Endothelial cell of umbilical vein (primary cell): ENCODE data around the gene SERPINB7. TPM values are rescaled to one million over a fixed set of nuclear protein-coding genes. Genes with fewer than 3 reads are reported as not detected.

Experiments
- BruUV-seq: library from RNA; stranded (reverse); fragments of 400-500 nt; replicated peaks from 2 replicates; lab custom pipeline; 2021; lab: Mats Ljungman, UMichigan
- CTCF ChIA-PET: fragments of 300-600, 350-600 bp; sonication (Branson Sonifier 250); formaldehyde crosslinking; loops from one replicate; lab custom pipeline; 2021; ENCODE audit warnings: antibody characterized with exemption, inconsistent platforms; lab: Charles Lee
- POLR2A ChIA-PET: fragments of 300-600, 350-600 bp; sonication (Branson Sonifier 250); formaldehyde crosslinking; loops from one replicate; lab custom pipeline; 2021; ENCODE audit warnings: antibody characterized with exemption, inconsistent platforms; lab: Charles Lee
- DNase-seq: peaks from one replicate; pipeline ENCODE4 v3.0.0-alpha.2; 2011; ENCODE audit warnings: low read depth, low spot score
- FAIRE-seq: peaks from 2 replicates; lab custom pipeline; 2011; peaks lifted over from hg19 to GRCh38; lab: Jason Lieb, UNC
- H2AFZ ChIP-seq: 2 replicates; pipeline ENCODE4 v1.6.0; 2012; ENCODE audit warnings: low read depth, low read length, control low read depth, inconsistent platforms
- H3K27ac ChIP-seq: 2 replicates; pipeline ENCODE4 v1.5.1; 2011; ENCODE audit warnings: low read depth, mild to moderate bottlenecking, control low read depth, low read length, moderate library complexity; ENCODE audit not compliant: insufficient read depth
- H3K27me3 ChIP-seq, 2 experiments: 2 replicates each; pipeline versions ENCODE4 v1.6.0 to v1.6.1; 2011; ENCODE audit warnings: low read length in 2 of 2, mixed read lengths in 1 of 2; ENCODE audit not compliant: control insufficient read depth in 2 of 2, insufficient read depth in 2 of 2
- H3K36me3 ChIP-seq, 2 experiments: 2 replicates in 1 of 2; 3 replicates in 1 of 2; pipeline ENCODE4 v1.5.1; 2011; ENCODE audit warnings: low read length in 2 of 2, mild to moderate bottlenecking in 1 of 2, moderate library complexity in 1 of 2; ENCODE audit not compliant: control insufficient read depth in 2 of 2, insufficient read depth in 2 of 2; ENCODE audit errors: extremely low read depth in 1 of 2
- H3K4me1 ChIP-seq: 3 replicates; pipeline ENCODE4 v1.5.1; 2011; ENCODE audit warnings: mild to moderate bottlenecking, low read length; ENCODE audit not compliant: control insufficient read depth, insufficient read depth; ENCODE audit errors: extremely low read depth
- H3K4me2 ChIP-seq: 2 replicates; pipeline ENCODE4 v1.6.1; 2011; ENCODE audit warnings: low read length, control low read depth, mixed read lengths; ENCODE audit not compliant: insufficient read depth
- H3K4me3 ChIP-seq, 3 experiments: fragments of 200-600 bp in 1 of 3; sonication (generic), shearing (Covaris generic) in 1 of 3; replicated peaks in 1 of 3; 2 replicates each; pipeline ENCODE4 v1.5.1; 2011 to 2016; ENCODE audit warnings: control low read depth in 3 of 3, low read length in 3 of 3, mild to moderate bottlenecking in 2 of 3, inconsistent platforms in 1 of 3, low read depth in 1 of 3, moderate library complexity in 1 of 3; ENCODE audit not compliant: insufficient read depth in 1 of 3
- H3K79me2 ChIP-seq: 2 replicates; pipeline ENCODE4 v1.6.0; 2012; ENCODE audit warnings: low read length, inconsistent platforms; ENCODE audit not compliant: control insufficient read depth, insufficient read depth
- H3K9ac ChIP-seq: replicated peaks from 2 replicates; pipeline ENCODE3; 2011; ENCODE audit warnings: low read length, control low read depth; ENCODE audit not compliant: insufficient read depth; ENCODE audit errors: extremely low read depth
- H3K9me1 ChIP-seq: replicated peaks from 3 replicates; pipeline ENCODE4 v1.6.0; 2011; ENCODE audit warnings: mild to moderate bottlenecking, low read length; ENCODE audit not compliant: control insufficient read depth, insufficient read depth; ENCODE audit errors: extremely low read depth
- H3K9me3 ChIP-seq: replicated peaks from 2 replicates; pipeline ENCODE4 v1.5.1; 2012; ENCODE audit warnings: low read length, inconsistent platforms; ENCODE audit not compliant: control insufficient read depth, insufficient read depth
- H4K20me1 ChIP-seq: replicated peaks from 2 replicates; pipeline ENCODE3; 2011; ENCODE audit warnings: mild to moderate bottlenecking, low read length; ENCODE audit not compliant: control insufficient read depth, insufficient read depth; ENCODE audit errors: extremely low read depth
- CTCF ChIP-seq, 2 donors: IDR thresholded peaks; 1 replicate in 1 of 2; 2 replicates in 1 of 2; pipeline ENCODE4 v1.5.1; 2011; ENCODE audit warnings: low read length in 2 of 2, mild to moderate bottlenecking in 2 of 2, moderate library complexity in 2 of 2, control low read depth in 1 of 2, inconsistent platforms in 1 of 2, low read depth in 1 of 2; ENCODE audit not compliant: insufficient read depth in 1 of 2; ENCODE audit errors: extremely low read depth in 1 of 2
- EZH2 ChIP-seq: IDR thresholded peaks from 2 replicates; pipeline ENCODE4 v1.6.1; 2012; ENCODE audit warnings: borderline replicate concordance, low read depth, mild to moderate bottlenecking, moderate library complexity, low read length, inconsistent platforms; ENCODE audit not compliant: severe bottlenecking
- FOS ChIP-seq: IDR thresholded peaks from 2 replicates; pipeline ENCODE4 v1.6.1; 2011; ENCODE audit warnings: mild to moderate bottlenecking, low read length, moderate library complexity, borderline replicate concordance; ENCODE audit not compliant: insufficient read depth
- GATA2 ChIP-seq: IDR thresholded peaks from 2 replicates; pipeline ENCODE4 v1.7.0; 2011; ENCODE audit warnings: low read depth, mild to moderate bottlenecking, moderate library complexity, mixed read lengths, low read length; ENCODE audit not compliant: insufficient read length, insufficient read depth
- JUN ChIP-seq: IDR thresholded peaks from 2 replicates; pipeline ENCODE4 v1.6.1; 2011; ENCODE audit warnings: borderline replicate concordance, low read depth; ENCODE audit not compliant: insufficient read length, insufficient read depth
- MAX ChIP-seq: IDR thresholded peaks from 2 replicates; pipeline ENCODE4 v1.6.1; 2011; ENCODE audit not compliant: insufficient read depth, insufficient read length
- MYC ChIP-seq: IDR thresholded peaks from one replicate; pipeline ENCODE4 v1.6.1; 2011; ENCODE audit warnings: mild to moderate bottlenecking, low read depth, low read length
- POLR2A ChIP-seq: IDR thresholded peaks from 2 replicates; pipeline ENCODE4 v1.6.1; 2012; ENCODE audit warnings: low read depth, mild to moderate bottlenecking, control low read depth, low read length
- POLR2AphosphoS5 ChIP-seq: IDR thresholded peaks from 2 replicates; pipeline ENCODE4 v1.6.1; 2012; ENCODE audit warnings: low read depth, mild to moderate bottlenecking, control low read depth, low read length, moderate library complexity; ENCODE audit not compliant: insufficient read depth
- dilution Hi-C: fragments of 300-500 bp; cut with MboI; formaldehyde crosslinking; loops from one replicate; pipeline ENCODE4 v1.15.0; 2019; ENCODE audit warnings: low sequenced_read_pairs; ENCODE audit not compliant: extremely low pct_ligation_motif_present
- intact Hi-C: fragments of 100-400 bp; cut with micrococcal nuclease; formaldehyde crosslinking; loops from one replicate; pipeline ENCODE4 v1.10.0; 2022
- polyA plus RNA-seq, 4 experiments: library from polyadenylated mRNA; depleted of rRNA in 3 of 4; stranded (reverse) in 3 of 4; unstranded in 1 of 4; fragments of >200 nt; gene quantifications; 2 replicates each; pipeline versions ENCODE4 v1.2.1 to v1.2.3, GENCODE V29; 2011 to 2012; ENCODE audit warnings: missing spikeins in 1 of 4
- total RNA-seq: library from RNA; stranded (reverse); gene quantifications from 2 replicates; pipeline ENCODE4 v1.2.3, GENCODE V29; 2021

The SERPINB7 gene
- total and polyA plus RNA-seq, 2 donors (not counting 3 experiments of a cell fraction or from before 2014, with no cell fraction given), result not detected

- Histone ChIP-seq H3K27me3 (no peaks in the 10 kb centered on the region), H4K20me1 (no peaks in the 10 kb centered on the region), H3K27ac (no peak overlapping the region), H3K9ac (no peak overlapping the region), H3K36me3 (no peaks in the 10 kb centered on the region), H3K79me2 (no peaks in the 10 kb centered on the region), H3K9me3 (no peaks in the 10 kb centered on the region), H3K4me1 (no peaks in the 10 kb centered on the region), H3K4me3 (no peak overlapping the region), H3K4me2 (no peak overlapping the region), H2AFZ (no peak overlapping the region), H3K9me1 (no peaks in the 10 kb centered on the region)
- DNase-seq (no peak), FAIRE-seq (no peak)
- ChIA-PET CTCF (no interaction called here), POLR2A (no interaction called here)
- dilution Hi-C loops (no loop called here), intact Hi-C loops (no loop called here)
- TF ChIP-seq POLR2AphosphoS5, result no peak
- TF ChIP-seq FOS, result no peak
- TF ChIP-seq MAX, result no peak
- no peak for TF ChIP-seq MYC
- TF ChIP-seq JUN, result no peak
- no peak for TF ChIP-seq GATA2
- TF ChIP-seq POLR2A, result no peak
- no peak for TF ChIP-seq EZH2
- TF ChIP-seq CTCF (IDR thresholded peaks at IDR 0.05; ENCODE audit: extremely low read depth in 1 of 2, insufficient read depth in 1 of 2, low read depth in 1 of 2, low read length in 2 of 2), result no peak
- no TSS peak for BruUV-seq
Observed at GRCh38 chr18:63736876-63737275, 38.3 kb upstream of the SERPINB7 start.
